Lower leg skin (tissue), 4 donors: ENCODE results near the gene C16orf89. TPM values are rescaled to one million over a fixed set of nuclear protein-coding genes. Genes with fewer than 3 reads are reported as not detected.

Experiments used
- DNase-seq, 2 donors: peaks; one replicate each; pipeline ENCODE4 v3.0.0-alpha.2; 2019; ENCODE audit warnings: low spot score in 2 of 2
- H3K4me3 ChIP-seq: fragments of 200-600 bp; sonication (generic); 2 replicates; pipeline ENCODE4 v1.5.1; 2017; ENCODE audit warnings: mild to moderate bottlenecking, low read depth; ENCODE audit not compliant: poor library complexity, severe bottlenecking
- POLR2A ChIP-seq, 2 donors: fragments of 450-650 bp; IDR thresholded peaks; one replicate each; pipeline ENCODE4 v1.6.1; 2016 to 2017; ENCODE audit warnings: antibody characterized with exemption in 2 of 2, mild to moderate bottlenecking in 1 of 2, moderate library complexity in 1 of 2
- WGBS, 2 donors: methylation state at CpG; one replicate each; pipeline ENCODE4 v1.1.5; 2018; 5-methylcytosine and 5-hydroxymethylcytosine counted together
- intact Hi-C: fragments of 100-400 bp; cut with DNase I; formaldehyde crosslinking; loops from one replicate; pipeline ENCODE4 v1.15.0; 2023; ENCODE audit warnings: low total_unique reads
- total RNA-seq, 4 donors: library from RNA; depleted of rRNA; stranded (reverse); fragments of >200 nt; gene quantifications; one replicate each; pipeline ENCODE4 v1.1.0, GENCODE V29; 2016
- TF ChIP-seq, protein P1 (sequence below), 3 donors: fragments of 450-650 bp; IDR thresholded peaks; one replicate each; pipeline ENCODE4 v1.5.1; 2016; ENCODE audit warnings: antibody characterized with exemption in 3 of 3, mild to moderate bottlenecking in 3 of 3, moderate library complexity in 2 of 3

The C16orf89 gene
- total RNA-seq, 4 donors from 2014 or later = 0.12 TPM; not detected in 3

DNA sequence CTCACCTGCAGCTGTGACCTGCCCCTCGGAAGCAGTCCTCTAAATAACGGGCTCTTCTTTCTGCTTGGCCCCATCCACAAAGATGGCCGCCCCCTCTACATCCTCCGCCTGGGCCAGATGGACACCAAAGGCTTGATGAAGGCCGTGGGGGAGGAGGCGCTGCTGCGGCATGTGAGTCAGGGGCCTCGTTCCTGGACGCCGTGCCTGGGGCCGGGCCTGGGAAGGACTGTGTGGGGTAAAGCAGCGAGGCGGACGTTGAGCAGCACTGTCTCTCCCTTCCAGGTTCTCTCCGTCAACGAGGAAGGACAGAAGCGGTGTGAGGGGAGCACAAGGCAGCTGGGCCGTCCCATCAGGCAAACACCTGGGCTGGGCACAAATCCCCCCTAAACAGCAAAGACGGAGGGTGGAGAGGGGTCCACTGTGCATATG, 65.2 kb downstream of the C16orf89 start:
- intact Hi-C loops = no loop called here
- no peak for TF ChIP-seq POLR2A (IDR thresholded peaks at IDR 0.05)
- TF ChIP-seq, protein P1, sequence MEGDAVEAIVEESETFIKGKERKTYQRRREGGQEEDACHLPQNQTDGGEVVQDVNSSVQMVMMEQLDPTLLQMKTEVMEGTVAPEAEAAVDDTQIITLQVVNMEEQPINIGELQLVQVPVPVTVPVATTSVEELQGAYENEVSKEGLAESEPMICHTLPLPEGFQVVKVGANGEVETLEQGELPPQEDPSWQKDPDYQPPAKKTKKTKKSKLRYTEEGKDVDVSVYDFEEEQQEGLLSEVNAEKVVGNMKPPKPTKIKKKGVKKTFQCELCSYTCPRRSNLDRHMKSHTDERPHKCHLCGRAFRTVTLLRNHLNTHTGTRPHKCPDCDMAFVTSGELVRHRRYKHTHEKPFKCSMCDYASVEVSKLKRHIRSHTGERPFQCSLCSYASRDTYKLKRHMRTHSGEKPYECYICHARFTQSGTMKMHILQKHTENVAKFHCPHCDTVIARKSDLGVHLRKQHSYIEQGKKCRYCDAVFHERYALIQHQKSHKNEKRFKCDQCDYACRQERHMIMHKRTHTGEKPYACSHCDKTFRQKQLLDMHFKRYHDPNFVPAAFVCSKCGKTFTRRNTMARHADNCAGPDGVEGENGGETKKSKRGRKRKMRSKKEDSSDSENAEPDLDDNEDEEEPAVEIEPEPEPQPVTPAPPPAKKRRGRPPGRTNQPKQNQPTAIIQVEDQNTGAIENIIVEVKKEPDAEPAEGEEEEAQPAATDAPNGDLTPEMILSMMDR (IDR thresholded peaks at IDR 0.05) = no peak
- H3K4me3 ChIP-seq = no peak overlapping the region
- no peak for DNase-seq
- 90 to 93% methylated on average over 19 of the region's 19 CpGs for WGBS, 2 donors

DNA sequence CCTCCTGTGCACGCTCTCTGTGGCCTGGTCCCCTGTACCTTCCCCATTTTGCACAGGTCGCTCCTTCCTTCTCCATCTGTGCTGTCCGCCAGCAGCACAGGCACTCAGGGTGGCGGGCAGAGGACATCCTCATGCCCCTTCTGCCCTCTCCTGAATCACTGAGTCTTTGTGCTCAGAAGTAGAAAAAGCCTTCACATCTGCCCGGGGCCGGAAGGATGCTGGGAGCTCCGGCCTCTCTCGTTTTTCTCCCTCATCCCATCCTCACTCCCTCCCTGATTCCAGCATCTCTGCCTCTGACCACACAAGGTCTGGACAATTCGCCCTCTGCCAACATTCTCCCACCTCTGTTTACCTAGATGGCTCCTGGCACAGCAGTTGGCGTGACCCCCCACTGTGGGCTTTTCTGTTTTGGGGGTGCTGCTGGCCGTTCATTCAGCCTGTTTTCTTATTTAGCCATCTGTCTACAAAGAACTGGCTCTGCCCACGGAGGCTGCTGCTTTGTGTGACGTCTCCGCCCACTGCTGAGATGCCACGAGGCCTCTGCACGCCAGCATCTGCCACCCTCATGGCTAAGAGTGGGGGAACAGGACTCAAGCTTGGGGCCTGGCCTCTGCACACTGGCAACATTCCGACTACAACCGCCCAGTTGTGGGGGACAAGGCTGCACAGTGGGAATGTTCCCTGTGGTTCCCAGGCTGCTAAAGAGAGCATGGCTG, 70.9 kb downstream of the C16orf89 start:
- H3K4me3 ChIP-seq = no peak overlapping the region
- no peak for TF ChIP-seq POLR2A (IDR thresholded peaks at IDR 0.05)
- TF ChIP-seq, protein P1 (IDR thresholded peaks at IDR 0.05) = no peak
- WGBS, 2 donors = 68 to 71% methylated on average over 17 of the region's 18 CpGs
- intact Hi-C loops = no loop called here
- no peak for DNase-seq

Other genes starting within 250 kb of the C16orf89 start
- gene GLYR1, start 218.7 kb downstream of the C16orf89 start, total RNA-seq = 10 to 100 TPM; 36.8 to 52.6 (median 51.3) TPM
- 10 to 100 TPM; 20.7 to 38.3 (median 27.9) TPM for gene UBN1, start 218.5 kb downstream of the C16orf89 start, total RNA-seq
- gene PPL, start 128.8 kb downstream of the C16orf89 start, total RNA-seq = 100 to 1,000 TPM; 445 to 545 (median 495) TPM
- 1 to 10 TPM in 2 of 4 donors, under 1 TPM in 2; 0.91 to 2.6 (median 1.3) TPM for gene SEC14L5, start 107.6 kb downstream of the C16orf89 start, total RNA-seq
- gene NAGPA, start 32.0 kb downstream of the C16orf89 start, total RNA-seq = 10 to 100 TPM; 27.6 to 85.1 (median 45.1) TPM
- gene ALG1, start 5.9 kb upstream of the C16orf89 start, total RNA-seq = 10 to 100 TPM; 10.9 to 31.5 (median 17.0) TPM
- 10 to 100 TPM in 1 of 4 donors, 1 to 10 TPM in 3; 6.6 to 10.2 (median 8.9) TPM for gene EEF2KMT, start 31.8 kb upstream of the C16orf89 start, total RNA-seq